Fibroblast of skin of right quadriceps (primary cell): ENCODE data around the gene HOPX.
A peak's percentile ranks its signal among the peaks of the same experiment; 100 is the strongest.
"Not testable (repeated sequence)": the region's sequence is repeated elsewhere in the genome, so short reads cannot be mapped to it uniquely, and the experiment has no call there.

Experiments
- DNase-seq: peaks from one replicate; pipeline ENCODE4 v3.0.0-alpha.2; 2013

The HOPX gene

GRCh38 chr4:56622176-56622575 lies 58.9 kb downstream of the HOPX start:
- peak; percentile 38 for DNase-seq

DNA sequence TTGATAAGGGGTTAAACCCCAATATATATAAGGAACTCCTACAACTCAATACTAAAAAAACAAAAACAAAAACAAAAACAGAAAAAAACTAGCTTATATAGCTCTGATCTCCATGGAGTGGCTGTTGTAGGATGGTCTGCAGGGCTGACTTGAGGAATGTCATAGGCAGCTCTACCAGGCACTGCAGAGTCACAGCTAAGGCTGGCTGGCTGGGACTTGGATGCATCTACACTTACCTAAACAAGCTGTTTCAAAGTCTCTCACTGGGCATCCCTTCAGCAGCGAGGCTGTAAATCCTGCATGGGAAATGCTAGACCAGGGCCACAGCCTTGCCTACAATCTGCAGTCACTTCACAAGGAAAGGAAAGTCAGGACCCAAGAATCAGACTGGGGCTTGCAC lies 61.3 kb downstream of the HOPX start:
- DNase-seq = no peak

- DNase-seq = peak; percentile 31
Observed at GRCh38 chr4:56619160-56619559, 61.9 kb downstream of the HOPX start.

GRCh38 chr4:56618734-56619133 lies 62.4 kb downstream of the HOPX start:
- DNase-seq = no peak

DNA sequence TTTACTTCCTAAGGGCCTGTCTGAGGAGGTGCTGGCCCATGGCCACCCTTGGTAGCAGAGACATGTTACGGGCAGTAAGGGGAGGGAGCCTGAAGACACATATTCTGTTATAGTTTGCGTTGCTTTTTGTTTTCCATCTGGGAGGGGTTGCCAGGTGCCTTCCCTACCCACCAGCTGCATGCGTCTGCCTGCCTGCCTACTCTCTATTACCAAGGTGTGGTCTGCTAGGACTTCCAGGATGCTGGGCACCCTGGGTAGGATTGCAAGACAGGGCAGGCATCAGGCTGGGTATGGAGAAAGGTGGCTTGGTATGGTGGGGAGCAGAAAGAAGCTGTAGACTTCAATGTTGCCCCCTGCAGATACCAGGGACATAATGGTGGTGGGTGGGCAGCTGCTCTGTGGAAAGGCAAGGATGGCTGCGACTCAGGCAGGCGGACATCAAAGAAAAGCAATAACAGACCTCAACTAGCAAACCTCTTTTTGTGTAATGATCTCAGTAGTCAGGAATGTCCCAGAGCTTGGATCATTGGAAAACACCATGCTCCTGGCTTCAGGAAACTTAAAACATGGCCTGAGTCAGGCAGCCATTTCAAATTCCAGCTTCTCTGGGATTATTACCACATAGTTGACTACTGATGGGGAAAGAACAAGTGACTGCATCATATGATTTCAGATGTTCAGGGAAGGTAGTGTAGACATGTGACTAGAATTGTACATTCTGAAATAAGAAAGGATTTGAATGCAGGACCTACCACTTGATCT lies 67.8 kb downstream of the HOPX start:
- peak; percentile 83 for DNase-seq

- no peak for DNase-seq
Observed at GRCh38 chr4:56612282-56612681, 68.8 kb downstream of the HOPX start.

- peak; percentile 5 for DNase-seq
Observed at GRCh38 chr4:56611501-56611900, 69.6 kb downstream of the HOPX start.

- DNase-seq = not testable (repeated sequence)
Observed at GRCh38 chr4:56610170-56610569, 70.9 kb downstream of the HOPX start.

DNA sequence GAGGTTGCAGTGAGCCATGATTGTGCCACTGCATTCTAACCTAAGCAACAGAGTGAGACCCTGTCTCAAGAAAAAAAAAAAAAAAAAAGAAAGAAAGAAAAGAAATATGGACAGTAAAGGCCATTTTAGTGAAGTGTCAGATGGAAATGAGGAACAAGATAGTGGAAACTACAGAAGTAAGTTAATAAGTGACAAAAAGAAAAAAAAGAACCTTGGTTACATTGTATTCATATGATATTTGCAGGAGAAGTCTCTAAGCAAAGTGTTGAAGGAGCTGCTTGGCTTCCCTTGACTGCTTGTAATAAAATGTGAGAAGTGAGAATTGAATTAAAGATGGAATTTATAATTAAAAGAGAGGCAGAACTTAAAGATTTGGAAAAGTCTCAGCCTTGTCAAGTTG lies 73.2 kb downstream of the HOPX start:
- no peak for DNase-seq

DNA sequence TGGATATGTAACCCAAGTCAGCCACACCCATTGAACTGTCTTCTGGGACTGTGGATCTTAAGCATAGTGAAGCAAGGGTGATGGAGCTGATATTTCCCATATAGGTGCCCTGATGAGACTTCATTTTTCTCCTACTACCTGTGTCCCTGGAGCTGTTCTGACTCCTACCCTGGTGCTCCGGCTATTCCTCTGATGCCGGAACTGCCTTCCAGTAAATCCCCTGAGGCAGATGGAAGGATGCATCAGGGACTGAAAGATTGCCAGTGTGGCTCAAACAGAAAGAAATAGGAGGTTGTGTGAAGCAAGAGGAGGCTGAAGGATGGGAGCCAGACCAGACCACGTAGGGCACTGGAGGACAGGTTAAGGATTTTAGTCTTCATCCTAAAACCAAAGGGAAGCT lies 74.7 kb downstream of the HOPX start:
- no peak for DNase-seq

DNA sequence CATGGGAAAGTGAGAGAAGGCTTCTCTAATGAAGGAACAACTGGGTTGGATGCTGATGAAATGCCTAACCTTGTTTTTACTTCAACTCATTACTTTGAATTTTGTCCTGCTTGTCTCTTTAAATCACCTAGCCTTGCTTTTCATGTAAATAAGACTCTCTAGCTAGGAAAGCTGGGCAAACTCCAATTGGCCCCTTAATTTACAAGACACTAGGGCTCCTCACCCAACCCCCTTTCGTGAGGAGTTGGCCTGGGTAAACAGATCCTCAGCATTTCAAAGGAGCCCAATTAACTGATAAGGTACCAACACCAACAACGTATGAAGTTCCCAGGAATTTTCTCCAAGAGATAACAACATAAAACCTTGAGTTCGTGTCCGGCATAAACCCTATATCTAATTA lies 75.6 kb downstream of the HOPX start:
- DNase-seq = not testable (repeated sequence)

DNA sequence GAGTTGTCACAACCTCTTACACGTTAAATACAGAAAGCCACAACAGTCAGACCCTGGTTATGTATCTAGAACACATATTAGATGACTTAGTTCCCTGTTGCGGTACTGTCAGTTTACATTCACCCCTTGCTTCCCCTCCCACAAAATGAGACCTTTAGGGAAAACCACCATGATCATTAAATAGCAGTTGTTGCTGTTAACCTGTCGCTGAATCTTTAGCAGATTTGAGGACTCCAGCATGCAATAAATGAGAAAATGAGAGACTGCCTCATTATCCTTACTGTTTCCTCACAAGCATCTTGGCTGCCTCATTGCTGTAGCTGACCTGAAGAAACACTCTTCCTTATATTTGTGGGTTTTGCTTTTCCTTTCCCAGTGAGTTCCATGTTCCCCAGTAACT lies 77.8 kb downstream of the HOPX start:
- DNase-seq = no peak
